SK-N-SH (cell line): ENCODE measurements around the gene EPHA6. TPM values are rescaled to one million over a fixed set of nuclear protein-coding genes. Genes with fewer than 3 reads are reported as not detected.

Experiments
- CTCF ChIA-PET: fragments of 300-600, 350-600 bp; formaldehyde crosslinking; extraction: SDS; loops from one replicate; lab custom pipeline; 2021; lab: Yijun Ruan, JAX
- POLR2A ChIA-PET: fragments of 350-600 bp; sonication (Branson Sonifier 250); formaldehyde crosslinking; extraction: SDS; loops from one replicate; lab custom pipeline; 2020; ENCODE audit warnings: antibody characterized with exemption, inconsistent platforms; lab: Yijun Ruan, JAX
- DNase-seq: peaks from one replicate; pipeline ENCODE4 v3.0.0; 2012
- H2AFZ ChIP-seq: fragments of 200-600 bp; sonication (generic); 2 replicates; pipeline ENCODE4 v1.8.1; 2016; ENCODE audit warnings: antibody characterized with exemption, mild to moderate bottlenecking, low read depth
- H3F3A ChIP-seq: fragments of 200-600 bp; sonication (generic); replicated peaks from 2 replicates; pipeline ENCODE3; 2016; ENCODE audit warnings: antibody characterized with exemption, mild to moderate bottlenecking; ENCODE audit not compliant: insufficient read depth
- H3K27ac ChIP-seq, 2 experiments: fragments of 200-500 bp in 1 of 2; fragments of 200-600 bp in 1 of 2; sonication (Bioruptor generic) in 1 of 2; sonication (generic), shearing (Covaris generic) in 1 of 2; 2 replicates each; pipeline versions ENCODE4 v1.5.1 to v1.6.1; 2014 to 2016; ENCODE audit warnings: low read depth in 2 of 2, inconsistent platforms in 1 of 2, low read length in 1 of 2, mild to moderate bottlenecking in 1 of 2, mixed read lengths in 1 of 2
- H3K27me3 ChIP-seq: fragments of 200-600 bp; sonication (generic), shearing (Covaris generic); 2 replicates; pipeline ENCODE4 v1.6.1; 2016; ENCODE audit warnings: mixed run types; ENCODE audit not compliant: insufficient read depth
- H3K36me3 ChIP-seq, 2 experiments: fragments of 200-500 bp in 1 of 2; fragments of 200-600 bp in 1 of 2; sonication (Bioruptor generic) in 1 of 2; sonication (generic) in 1 of 2; replicated peaks in 1 of 2; 2 replicates each; pipeline versions ENCODE3 to v1.5.1; 2014 to 2016; ENCODE audit warnings: low read length in 1 of 2, mild to moderate bottlenecking in 1 of 2; ENCODE audit not compliant: insufficient read depth in 2 of 2, control insufficient read depth in 1 of 2
- H3K4me1 ChIP-seq, 2 experiments: fragments of 200-500 bp in 1 of 2; fragments of 200-600 bp in 1 of 2; sonication (Bioruptor generic) in 1 of 2; sonication (generic), shearing (Covaris generic) in 1 of 2; 2 replicates each; pipeline versions ENCODE4 v1.5.1 to v1.6.1; 2014 to 2016; ENCODE audit warnings: low read depth in 1 of 2, low read length in 1 of 2, mixed run types in 1 of 2; ENCODE audit not compliant: insufficient read depth in 2 of 2, control insufficient read depth in 1 of 2
- H3K4me2 ChIP-seq: fragments of 200-600 bp; sonication (generic), shearing (Covaris generic); 2 replicates; pipeline ENCODE4 v1.6.1; 2017; ENCODE audit warnings: mixed run types
- H3K4me3 ChIP-seq, 2 experiments: fragments of 200-500 bp in 1 of 2; fragments of 200-600 bp in 1 of 2; sonication (Bioruptor generic) in 1 of 2; sonication (generic), shearing (Covaris generic) in 1 of 2; 2 replicates each; pipeline versions ENCODE4 v1.5.1 to v1.8.1; 2014 to 2016; ENCODE audit warnings: low read depth in 2 of 2, inconsistent platforms in 1 of 2, low read length in 1 of 2, mild to moderate bottlenecking in 1 of 2, mixed read lengths in 1 of 2, moderate library complexity in 1 of 2
- H3K79me2 ChIP-seq: fragments of 200-600 bp; sonication (generic); 2 replicates; pipeline ENCODE4 v1.8.1; 2017; ENCODE audit warnings: mild to moderate bottlenecking; ENCODE audit not compliant: insufficient read depth
- H3K9ac ChIP-seq: fragments of 200-600 bp; sonication (generic); 2 replicates; pipeline ENCODE4 v1.6.1; 2017; ENCODE audit warnings: mixed run types
- H3K9me2 ChIP-seq: fragments of 200-600 bp; sonication (generic); 2 replicates; pipeline ENCODE4 v1.6.1; 2017; ENCODE audit warnings: mixed run types
- H3K9me3 ChIP-seq: fragments of 200-600 bp; sonication (generic); 2 replicates; pipeline ENCODE4 v1.6.1; 2017; ENCODE audit warnings: mixed run types, mild to moderate bottlenecking, moderate library complexity
- H4K20me1 ChIP-seq: fragments of 200-600 bp; sonication (generic); 2 replicates; pipeline ENCODE4 v1.6.1; 2017; ENCODE audit warnings: mild to moderate bottlenecking, mixed run types; ENCODE audit not compliant: insufficient read depth
- CTCF ChIP-seq: fragments of 200-600 bp; sonication (generic); IDR thresholded peaks from 2 replicates; pipeline ENCODE4 v1.6.1; 2017; ENCODE audit warnings: antibody characterized with exemption, mild to moderate bottlenecking, moderate library complexity
- EP300 ChIP-seq, 2 experiments: IDR thresholded peaks; 2 replicates each; pipeline versions ENCODE4 v1.4.0 to v1.6.1; 2012; ENCODE audit warnings: borderline replicate concordance in 1 of 2, low read depth in 1 of 2, low read length in 1 of 2
- EZH2phosphoT487 ChIP-seq: fragments of 200-600 bp; sonication (generic); IDR thresholded peaks from 2 replicates; pipeline ENCODE4 v1.6.1; 2017; ENCODE audit warnings: low read depth, mixed run types, mild to moderate bottlenecking, antibody characterized with exemption, moderate library complexity, borderline replicate concordance
- FOSL2 ChIP-seq: IDR thresholded peaks from 2 replicates; pipeline ENCODE4 v1.4.0; 2012; ENCODE audit warnings: low read depth, mild to moderate bottlenecking, moderate library complexity, borderline replicate concordance
- FOXJ3 ChIP-seq: sonication (generic); formaldehyde crosslinking; IDR thresholded peaks from 2 replicates; pipeline ENCODE4 v1.5.1; 2020; ENCODE audit warnings: mild to moderate bottlenecking, missing genetic modification reagents
- GATA2 ChIP-seq: sonication (generic); formaldehyde crosslinking; IDR thresholded peaks from 2 replicates; pipeline ENCODE4 v1.5.0; 2020; ENCODE audit warnings: mild to moderate bottlenecking, missing genetic modification reagents
- JUND ChIP-seq: IDR thresholded peaks from 2 replicates; pipeline ENCODE4 v1.4.0; 2012
- MAX ChIP-seq: IDR thresholded peaks from 2 replicates; pipeline ENCODE4 v1.4.0; 2012; ENCODE audit warnings: low read depth
- MEF2A ChIP-seq: IDR thresholded peaks from 2 replicates; pipeline ENCODE4 v1.4.0; 2012; ENCODE audit warnings: low read depth, borderline replicate concordance
- NFIC ChIP-seq: IDR thresholded peaks from 2 replicates; pipeline ENCODE4 v1.4.0; 2012; ENCODE audit warnings: borderline replicate concordance
- NRF1 ChIP-seq: IDR thresholded peaks from 2 replicates; pipeline ENCODE4 v1.6.1; 2012; ENCODE audit warnings: low read depth, mild to moderate bottlenecking, low read length
- POLR2AphosphoS5 ChIP-seq: IDR thresholded peaks from 2 replicates; pipeline ENCODE4 v1.6.1; 2012; ENCODE audit warnings: low read depth, low read length
- RAD21 ChIP-seq: IDR thresholded peaks from 2 replicates; pipeline ENCODE4 v1.6.1; 2012; ENCODE audit warnings: mild to moderate bottlenecking, low read length
- RCOR1 ChIP-seq: fragments of 150-350 bp; IDR thresholded peaks from 2 replicates; pipeline ENCODE4 v1.6.1; 2017; ENCODE audit warnings: antibody characterized with exemption, low read length
- RFX5 ChIP-seq: IDR thresholded peaks from 2 replicates; pipeline ENCODE4 v1.6.1; 2012; ENCODE audit warnings: mild to moderate bottlenecking, improper control_type of control experiment, low read length
- RXRA ChIP-seq: IDR thresholded peaks from 2 replicates; pipeline ENCODE4 v1.4.0; 2012; ENCODE audit warnings: low read depth, mild to moderate bottlenecking, borderline replicate concordance
- SIN3A ChIP-seq: IDR thresholded peaks from 2 replicates; pipeline ENCODE4 v1.6.1; 2012; ENCODE audit warnings: low read depth, mild to moderate bottlenecking, low read length, moderate library complexity, borderline replicate concordance
- SMC3 ChIP-seq: IDR thresholded peaks from 2 replicates; pipeline ENCODE4 v1.6.1; 2012; ENCODE audit warnings: low read depth, low read length, improper control_type of control experiment
- TAF1 ChIP-seq: IDR thresholded peaks from 2 replicates; pipeline ENCODE4 v1.6.1; 2012; ENCODE audit warnings: low read depth, mild to moderate bottlenecking, low read length, moderate library complexity, borderline replicate concordance
- TEAD4 ChIP-seq: IDR thresholded peaks from 2 replicates; pipeline ENCODE4 v1.4.0; 2012; ENCODE audit warnings: mild to moderate bottlenecking, borderline replicate concordance; ENCODE audit not compliant: insufficient read depth
- WGBS: methylation state at CpG from one replicate; pipeline ENCODE4 v1.1.6; 2017; ENCODE audit warnings: low lambda C conversion rate; 5-methylcytosine and 5-hydroxymethylcytosine counted together
- polyA plus RNA-seq, 3 experiments: library from polyadenylated mRNA; depleted of rRNA; stranded (reverse); fragments of >200 nt; gene quantifications; 2 replicates each; pipeline ENCODE4 v1.2.3, GENCODE V29; 2012
- TF ChIP-seq, protein P1 (sequence below): IDR thresholded peaks from 2 replicates; pipeline ENCODE4 v1.4.0; 2012; ENCODE audit warnings: low read depth, borderline replicate concordance
- TF ChIP-seq, protein P2 (sequence below): fragments of 150-350 bp; IDR thresholded peaks from 2 replicates; pipeline ENCODE4 v1.6.1; 2017; ENCODE audit warnings: antibody characterized with exemption, low read length, low read depth, borderline replicate concordance

Gene EPHA6
- polyA plus RNA-seq, 1 of the 3 experiments (the other 2 are of a cell fraction), result not detected

GRCh38 chr3:97612632-97613031 lies 798.2 kb downstream of the EPHA6 start:
- H3K4me2 ChIP-seq, result no peak overlapping the region
- no peak overlapping the region for H3K27ac ChIP-seq
- H3K4me1 ChIP-seq, result no peaks in the 10 kb centered on the region
- DNase-seq, result no peak
- no peaks in the 10 kb centered on the region for H3K79me2 ChIP-seq
- H3K9me3 ChIP-seq, result no peaks in the 10 kb centered on the region
- no peaks in the 10 kb centered on the region for H3K36me3 ChIP-seq
- no peaks in the 10 kb centered on the region for H4K20me1 ChIP-seq
- WGBS, result 19% methylated on average over 1 of the region's 1 CpG
- no peak overlapping the region for H2AFZ ChIP-seq
- H3K4me3 ChIP-seq, result no peak overlapping the region
- ChIA-PET CTCF (no interaction called here), POLR2A (no interaction called here)
- no peaks in the 10 kb centered on the region for H3K27me3 ChIP-seq
- no peak overlapping the region for H3K9ac ChIP-seq
- TF ChIP-seq MAX, result no peak
- TF ChIP-seq TEAD4, result no peak
- TF ChIP-seq, protein P1, sequence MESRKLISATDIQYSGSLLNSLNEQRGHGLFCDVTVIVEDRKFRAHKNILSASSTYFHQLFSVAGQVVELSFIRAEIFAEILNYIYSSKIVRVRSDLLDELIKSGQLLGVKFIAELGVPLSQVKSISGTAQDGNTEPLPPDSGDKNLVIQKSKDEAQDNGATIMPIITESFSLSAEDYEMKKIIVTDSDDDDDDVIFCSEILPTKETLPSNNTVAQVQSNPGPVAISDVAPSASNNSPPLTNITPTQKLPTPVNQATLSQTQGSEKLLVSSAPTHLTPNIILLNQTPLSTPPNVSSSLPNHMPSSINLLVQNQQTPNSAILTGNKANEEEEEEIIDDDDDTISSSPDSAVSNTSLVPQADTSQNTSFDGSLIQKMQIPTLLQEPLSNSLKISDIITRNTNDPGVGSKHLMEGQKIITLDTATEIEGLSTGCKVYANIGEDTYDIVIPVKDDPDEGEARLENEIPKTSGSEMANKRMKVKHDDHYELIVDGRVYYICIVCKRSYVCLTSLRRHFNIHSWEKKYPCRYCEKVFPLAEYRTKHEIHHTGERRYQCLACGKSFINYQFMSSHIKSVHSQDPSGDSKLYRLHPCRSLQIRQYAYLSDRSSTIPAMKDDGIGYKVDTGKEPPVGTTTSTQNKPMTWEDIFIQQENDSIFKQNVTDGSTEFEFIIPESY, result no peak
- TF ChIP-seq POLR2AphosphoS5, result no peak
- TF ChIP-seq FOXJ3 (CRISPR knock-in tag), result no peak
- TF ChIP-seq NFIC, result no peak
- TF ChIP-seq TAF1, result no peak
- no peak for TF ChIP-seq EP300 (IDR thresholded peaks at IDR 0.05; ENCODE audit: borderline replicate concordance in 1 of 2, low read depth in 1 of 2, low read length in 1 of 2)
- no peak for TF ChIP-seq JUND
- TF ChIP-seq RFX5, result no peak
- TF ChIP-seq RXRA, result no peak
- no peak for TF ChIP-seq MEF2A
- TF ChIP-seq SIN3A, result no peak
- TF ChIP-seq GATA2, result no peak
- TF ChIP-seq FOSL2, result no peak
- TF ChIP-seq, protein P2, sequence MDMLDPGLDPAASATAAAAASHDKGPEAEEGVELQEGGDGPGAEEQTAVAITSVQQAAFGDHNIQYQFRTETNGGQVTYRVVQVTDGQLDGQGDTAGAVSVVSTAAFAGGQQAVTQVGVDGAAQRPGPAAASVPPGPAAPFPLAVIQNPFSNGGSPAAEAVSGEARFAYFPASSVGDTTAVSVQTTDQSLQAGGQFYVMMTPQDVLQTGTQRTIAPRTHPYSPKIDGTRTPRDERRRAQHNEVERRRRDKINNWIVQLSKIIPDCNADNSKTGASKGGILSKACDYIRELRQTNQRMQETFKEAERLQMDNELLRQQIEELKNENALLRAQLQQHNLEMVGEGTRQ, result no peak
- H3K9me2 ChIP-seq, result no peaks in the 10 kb centered on the region
- H3F3A ChIP-seq, result no peaks in the 10 kb centered on the region

DNA sequence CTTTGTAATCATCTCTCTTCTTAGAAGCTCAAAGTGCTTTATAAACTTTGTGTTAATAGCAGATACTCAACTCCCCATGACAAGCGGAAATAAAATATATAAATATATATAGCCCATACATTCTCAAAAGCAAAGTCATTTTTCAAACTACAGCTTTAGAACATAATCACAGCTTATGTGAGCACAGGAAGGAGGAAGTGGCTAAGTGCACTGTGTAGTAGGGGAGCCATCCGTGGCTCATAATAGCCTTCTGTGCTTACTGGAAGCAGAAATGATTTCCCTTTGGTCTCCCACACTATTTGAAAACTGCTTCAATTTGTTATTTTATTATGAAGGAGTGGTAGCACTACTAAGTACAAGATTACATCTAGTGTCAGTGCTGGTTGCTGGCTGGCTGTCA lies 798.7 kb downstream of the EPHA6 start:
- H2AFZ ChIP-seq, result no peak overlapping the region
- H3K4me2 ChIP-seq, result no peak overlapping the region
- no peaks in the 10 kb centered on the region for H3K9me2 ChIP-seq
- H3K4me3 ChIP-seq, result no peak overlapping the region
- H3K4me1 ChIP-seq, result no peaks in the 10 kb centered on the region
- no peaks in the 10 kb centered on the region for H3K79me2 ChIP-seq
- no peaks in the 10 kb centered on the region for H3K36me3 ChIP-seq
- H3K27me3 ChIP-seq, result no peaks in the 10 kb centered on the region
- H3K9ac ChIP-seq, result no peak overlapping the region
- H3K9me3 ChIP-seq, result no peaks in the 10 kb centered on the region
- no peak overlapping the region for H3K27ac ChIP-seq
- DNase-seq, result no peak
- WGBS, result 46% methylated on average over 2 of the region's 2 CpGs
- CTCF ChIA-PET, result no interaction called here
- H4K20me1 ChIP-seq, result no peaks in the 10 kb centered on the region
- no peaks in the 10 kb centered on the region for H3F3A ChIP-seq
- POLR2A ChIA-PET, result no interaction called here
- TF ChIP-seq, protein P1, result no peak
- no peak for TF ChIP-seq SMC3
- no peak for TF ChIP-seq SIN3A
- TF ChIP-seq EP300 (IDR thresholded peaks at IDR 0.05; ENCODE audit: borderline replicate concordance in 1 of 2, low read depth in 1 of 2, low read length in 1 of 2), result no peak
- TF ChIP-seq RCOR1, result no peak
- TF ChIP-seq NRF1, result no peak
- no peak for TF ChIP-seq CTCF
- TF ChIP-seq FOSL2, result no peak
- no peak for TF ChIP-seq EZH2phosphoT487
- no peak for TF ChIP-seq RAD21
